ENCODE results near the gene NME9. TPM values are rescaled to one million over a fixed set of nuclear protein-coding genes. Genes with fewer than 3 reads are reported as not detected.

The NME9 gene
- total RNA-seq, 1 experiment from 2014 or later: not detected

DNA sequence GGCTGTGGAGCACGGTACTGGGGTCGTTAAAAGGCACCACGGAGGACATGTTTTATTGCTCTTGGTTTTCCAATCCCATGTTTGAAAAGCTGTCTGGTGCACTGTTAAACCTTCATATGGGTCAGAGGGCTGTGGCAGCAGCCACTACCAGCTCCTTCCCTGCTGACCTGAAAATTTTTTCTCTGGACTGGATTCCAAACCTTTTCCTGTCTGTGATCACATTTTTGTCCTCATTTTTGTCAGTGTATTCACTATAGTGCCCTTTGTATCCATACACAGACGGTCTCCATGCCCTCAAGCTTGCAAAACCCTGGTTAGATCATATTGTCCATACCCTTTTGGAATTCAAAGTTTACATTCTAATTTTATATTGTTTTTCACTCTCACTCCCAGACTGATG is 70.5 kb downstream of the NME9 start:
- no peak for DNase-seq
- Mint-ChIP-seq H3K36me3 (ENCODE audit: insufficient read depth, unreplicated experiment) (no peaks in the 10 kb centered on the region), H3K4me3 (ENCODE audit: low read depth, unreplicated experiment) (no peak overlapping the region), H3K27me3 (ENCODE audit: unreplicated experiment) (no peaks in the 10 kb centered on the region), H3K4me1 (ENCODE audit: low read depth, unreplicated experiment) (peaks cover 7% of the 10 kb centered on the region), H3K9me3 (ENCODE audit: low read depth, unreplicated experiment) (no peaks in the 10 kb centered on the region), H3K27ac (ENCODE audit: unreplicated experiment) (no peak overlapping the region)
- TF ChIP-seq, protein P1, sequence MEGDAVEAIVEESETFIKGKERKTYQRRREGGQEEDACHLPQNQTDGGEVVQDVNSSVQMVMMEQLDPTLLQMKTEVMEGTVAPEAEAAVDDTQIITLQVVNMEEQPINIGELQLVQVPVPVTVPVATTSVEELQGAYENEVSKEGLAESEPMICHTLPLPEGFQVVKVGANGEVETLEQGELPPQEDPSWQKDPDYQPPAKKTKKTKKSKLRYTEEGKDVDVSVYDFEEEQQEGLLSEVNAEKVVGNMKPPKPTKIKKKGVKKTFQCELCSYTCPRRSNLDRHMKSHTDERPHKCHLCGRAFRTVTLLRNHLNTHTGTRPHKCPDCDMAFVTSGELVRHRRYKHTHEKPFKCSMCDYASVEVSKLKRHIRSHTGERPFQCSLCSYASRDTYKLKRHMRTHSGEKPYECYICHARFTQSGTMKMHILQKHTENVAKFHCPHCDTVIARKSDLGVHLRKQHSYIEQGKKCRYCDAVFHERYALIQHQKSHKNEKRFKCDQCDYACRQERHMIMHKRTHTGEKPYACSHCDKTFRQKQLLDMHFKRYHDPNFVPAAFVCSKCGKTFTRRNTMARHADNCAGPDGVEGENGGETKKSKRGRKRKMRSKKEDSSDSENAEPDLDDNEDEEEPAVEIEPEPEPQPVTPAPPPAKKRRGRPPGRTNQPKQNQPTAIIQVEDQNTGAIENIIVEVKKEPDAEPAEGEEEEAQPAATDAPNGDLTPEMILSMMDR (IDR thresholded peaks at IDR 0.05; ENCODE audit: unreplicated experiment): no peak
- intact Hi-C loops (cut with micrococcal nuclease; ENCODE audit: unreplicated experiment): no loop called here
- BruUV-seq (replicated peaks): no TSS peak
- CTCF ChIA-PET: interaction anchor here (0.6 kb wide), 1 partner anchor 1311 kb away, joined by 4 read pairs; no protein-coding TSS in a partner anchor

DNA sequence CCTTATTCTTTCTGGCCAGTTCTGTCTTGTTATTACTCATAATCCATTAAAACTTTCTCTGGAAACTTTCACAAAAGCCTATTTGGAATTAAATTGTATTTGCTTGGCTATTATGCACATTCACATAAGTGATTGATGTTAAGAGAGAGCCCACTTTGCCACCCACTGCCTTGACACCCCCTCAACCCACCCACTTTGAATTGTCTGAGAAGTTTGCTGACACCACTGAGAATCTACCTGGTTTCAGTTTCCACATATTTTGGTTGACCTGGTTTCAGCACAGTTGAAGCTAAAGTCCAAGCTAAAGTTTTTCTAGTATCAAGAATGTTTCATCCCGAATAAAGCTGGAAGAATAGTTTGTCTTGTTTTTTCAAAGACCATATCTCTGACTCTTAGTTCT is 71.7 kb downstream of the NME9 start:
- no peak for DNase-seq
- BruUV-seq (replicated peaks): no TSS peak
- TF ChIP-seq, protein P1 (IDR thresholded peaks at IDR 0.05; ENCODE audit: unreplicated experiment): no peak
- intact Hi-C loops (cut with micrococcal nuclease; ENCODE audit: unreplicated experiment): no loop called here
- Mint-ChIP-seq H3K27me3 (ENCODE audit: unreplicated experiment) (no peaks in the 10 kb centered on the region), H3K4me3 (ENCODE audit: low read depth, unreplicated experiment) (no peak overlapping the region), H3K9me3 (ENCODE audit: low read depth, unreplicated experiment) (no peaks in the 10 kb centered on the region), H3K36me3 (ENCODE audit: insufficient read depth, unreplicated experiment) (no peaks in the 10 kb centered on the region), H3K4me1 (ENCODE audit: low read depth, unreplicated experiment) (peaks cover 18% of the 10 kb centered on the region), H3K27ac (ENCODE audit: unreplicated experiment) (no peak overlapping the region)
- CTCF ChIA-PET: interaction anchor here (0.6 kb wide), 1 partner anchor 16 kb away, joined by 3 read pairs; no protein-coding TSS in a partner anchor

DNA sequence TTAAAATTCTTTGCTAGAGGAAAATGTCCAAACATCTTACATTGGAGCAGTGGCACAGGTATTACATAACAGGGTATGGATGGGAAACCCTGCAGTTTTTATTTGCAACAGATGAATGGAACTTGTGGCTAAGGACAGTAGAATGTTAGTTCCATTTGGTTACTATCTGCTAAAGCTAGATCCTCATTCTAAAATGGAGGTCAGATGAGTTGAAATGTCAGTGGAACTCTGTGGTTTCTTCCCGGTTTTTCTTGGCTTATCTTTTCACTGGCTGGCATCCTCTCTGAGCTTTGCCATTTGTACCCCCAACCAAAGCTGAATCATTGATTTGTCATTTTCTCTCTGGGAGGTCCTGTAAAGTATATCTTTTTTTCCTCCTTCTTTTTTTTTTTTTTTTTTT is 73.6 kb downstream of the NME9 start:
- no peaks in the 10 kb centered on the region for H3K9me3 Mint-ChIP-seq (ENCODE audit: low read depth, unreplicated experiment)
- CTCF ChIA-PET: no interaction called here
- no TSS peak for BruUV-seq (replicated peaks)

DNA sequence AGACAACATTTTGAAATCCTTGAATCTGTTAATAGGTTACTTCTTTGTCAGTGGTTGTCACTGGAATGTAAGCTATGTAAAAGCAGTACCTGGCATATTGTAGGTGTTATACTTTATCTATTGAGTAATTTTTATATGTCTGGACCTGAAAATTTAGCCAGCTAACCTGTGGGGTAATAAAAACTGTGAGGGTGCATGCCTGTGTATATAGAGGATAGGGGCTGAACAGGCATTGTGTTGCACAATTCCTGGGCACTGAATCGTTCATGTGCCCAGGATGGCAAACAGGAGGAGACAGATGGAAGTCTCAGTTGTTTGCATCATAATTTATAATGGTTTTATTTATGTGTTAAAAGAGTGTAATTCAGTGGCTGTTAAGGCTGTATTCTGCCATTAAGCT is 75.4 kb downstream of the NME9 start:
- TF ChIP-seq, protein P1 (IDR thresholded peaks at IDR 0.05; ENCODE audit: unreplicated experiment): no peak
- Mint-ChIP-seq H3K9me3 (ENCODE audit: low read depth, unreplicated experiment) (no peaks in the 10 kb centered on the region), H3K27ac (ENCODE audit: unreplicated experiment) (peak overlapping the region; percentile 49), H3K27me3 (ENCODE audit: unreplicated experiment) (no peaks in the 10 kb centered on the region), H3K36me3 (ENCODE audit: insufficient read depth, unreplicated experiment) (no peaks in the 10 kb centered on the region), H3K4me1 (ENCODE audit: low read depth, unreplicated experiment) (peaks cover 20% of the 10 kb centered on the region), H3K4me3 (ENCODE audit: low read depth, unreplicated experiment) (no peak overlapping the region)
- peak; percentile 16 for DNase-seq
- intact Hi-C loops (cut with micrococcal nuclease; ENCODE audit: unreplicated experiment): no loop called here
- CTCF ChIA-PET: interaction anchor here (1.1 kb wide), 1 partner anchor 13 kb away, joined by 5 read pairs; no protein-coding TSS in a partner anchor
- no TSS peak for BruUV-seq (replicated peaks)

More for the DNA sequence above, 73.6 kb downstream of the NME9 start:
- Mint-ChIP-seq H3K27ac (ENCODE audit: unreplicated experiment) (no peak overlapping the region), H3K4me3 (ENCODE audit: low read depth, unreplicated experiment) (no peak overlapping the region), H3K36me3 (ENCODE audit: insufficient read depth, unreplicated experiment) (no peaks in the 10 kb centered on the region), H3K4me1 (ENCODE audit: low read depth, unreplicated experiment) (peaks cover 20% of the 10 kb centered on the region), H3K27me3 (ENCODE audit: unreplicated experiment) (no peaks in the 10 kb centered on the region)
- DNase-seq: no peak
- intact Hi-C loops (cut with micrococcal nuclease; ENCODE audit: unreplicated experiment): no loop called here
- TF ChIP-seq, protein P1 (IDR thresholded peaks at IDR 0.05; ENCODE audit: unreplicated experiment): no peak

Measured in Calu3 (cell line).